Astrocyte (in vitro differentiated cells and primary cell): ENCODE results near the gene ITPR2.

Experiments
- CTCF ChIP-seq: IDR thresholded peaks from 2 replicates; pipeline ENCODE4 v1.5.1; 2011; ENCODE audit warnings: low read depth, mild to moderate bottlenecking, inconsistent platforms, low read length, moderate library complexity; ENCODE audit not compliant: insufficient read depth
- EZH2 ChIP-seq: IDR thresholded peaks from 2 replicates; pipeline ENCODE4 v1.6.1; 2012; ENCODE audit warnings: mild to moderate bottlenecking, low read length, inconsistent platforms; ENCODE audit not compliant: insufficient read depth

GRCh38 chr12:26467351-26467750, 365.6 kb downstream of the ITPR2 start:
- TF ChIP-seq CTCF, result no peak
- TF ChIP-seq EZH2, result no peak
